ENCODE data around the gene KCNJ4. TPM values are rescaled to one million over a fixed set of nuclear protein-coding genes. Genes with fewer than 3 reads are reported as not detected.
A peak's percentile ranks its signal among the peaks of the same experiment; 100 is the strongest.

KCNJ4 gene
- total and polyA plus RNA-seq, 5 experiments from 2014 or later = not detected

GRCh38 chr22:38469306-38469781 is 14.3 kb upstream of the KCNJ4 start:
- DNase-seq = no peak
- POLR2A ChIA-PET = interaction anchor here (1.4 kb wide), 1 partner anchor 15 kb away, joined by 3 read pairs; no protein-coding TSS in a partner anchor
- Mint-ChIP-seq H3K27ac (no peak overlapping the region), H3K4me3 (peak overlapping the region in 1 of 10 donors; percentile 63), H3K4me1 (peaks cover 5 to 15% (median 12%) of the 10 kb centered on the region in 4 donors), H3K9me3 (no peaks in the 10 kb centered on the region), H3K36me3 (peaks cover 0 to 2% (median 0%) of the 10 kb centered on the region in 3 donors), H3K27me3 (peaks cover 2 to 30% (median 14%) of the 10 kb centered on the region in 5 donors)
- no peak for ATAC-seq

GRCh38 chr22:38468443-38469305 is 13.7 kb upstream of the KCNJ4 start:
- peaks cover 5 to 12% (median 10%) of the 10 kb centered on the region in 4 donors for H3K4me1 Mint-ChIP-seq
- POLR2A ChIA-PET = interaction anchor here (0.6 to 1.4 kb wide), 2 partner anchors 16 to 289 kb away, joined by 3 to 6 read pairs; no protein-coding TSS in a partner anchor
- peaks cover 0 to 2% (median 0%) of the 10 kb centered on the region in 3 donors for H3K36me3 Mint-ChIP-seq
- DNase-seq (peak in 1 of 10 donors; percentile 52), ATAC-seq (peak; percentile 48 to 58)
- peak overlapping the region in 1 of 10 donors; percentile 9 for H3K27ac Mint-ChIP-seq
- H3K4me3 Mint-ChIP-seq = peak overlapping the region; percentile 58 to 83 (median 70)
- H3K9me3 Mint-ChIP-seq = no peaks in the 10 kb centered on the region
- peaks cover 7 to 36% (median 20%) of the 10 kb centered on the region in 5 donors for H3K27me3 Mint-ChIP-seq

- Mint-ChIP-seq H3K4me1 (peaks cover 5 to 17% (median 13%) of the 10 kb centered on the region in 4 donors), H3K36me3 (peaks cover 0 to 2% (median 0%) of the 10 kb centered on the region in 3 donors), H3K27ac (peak within 1 kb of the TSS in 3 of 10 donors; percentile 9 to 62 (median 32)), H3K9me3 (no peaks in the 10 kb centered on the region), H3K27me3 (peaks cover 10 to 41% (median 26%) of the 10 kb centered on the region in 5 donors), H3K4me3 (peak within 1 kb of the TSS; percentile 68 to 83 (median 74))
- POLR2A ChIA-PET = interaction anchor here (0.6 to 1.4 kb wide), 2 partner anchors 16 to 290 kb away, joined by 3 to 6 read pairs; no protein-coding TSS in a partner anchor
- DNase-seq (peak in 8 of 10 donors; percentile 14 to 62 (median 38)), ATAC-seq (peak; percentile 82 to 90)
Measured at GRCh38 chr22:38467904-38468442, 13.0 kb upstream of the KCNJ4 start, which contains the start of gene KDELR3. KDELR3 (plus strand) TSS chr22:38468096; CDS start chr22:38468234, 138 bp downstream.

GRCh38 chr22:38467438-38467903 is 12.5 kb upstream of the KCNJ4 start:
- ATAC-seq (peak in 1 of 2 donors; percentile 9), DNase-seq (no peak)
- peaks cover 5 to 17% (median 13%) of the 10 kb centered on the region in 4 donors for H3K4me1 Mint-ChIP-seq
- H3K27ac Mint-ChIP-seq = peak overlapping the region in 1 of 10 donors; percentile 62
- no peaks in the 10 kb centered on the region for H3K9me3 Mint-ChIP-seq
- H3K27me3 Mint-ChIP-seq = peaks cover 10 to 45% (median 27%) of the 10 kb centered on the region in 5 donors
- H3K36me3 Mint-ChIP-seq = peaks cover 0 to 2% (median 0%) of the 10 kb centered on the region in 3 donors
- POLR2A ChIA-PET = no interaction called here
- H3K4me3 Mint-ChIP-seq = peak overlapping the region; percentile 52 to 83 (median 74)

GRCh38 chr22:38465673-38466490 is 10.9 kb upstream of the KCNJ4 start:
- POLR2A ChIA-PET = no interaction called here

GRCh38 chr22:38464992-38465672 is 10.1 kb upstream of the KCNJ4 start:
- H3K4me3 Mint-ChIP-seq = no peak overlapping the region
- H3K36me3 Mint-ChIP-seq = peaks cover 0 to 2% (median 0%) of the 10 kb centered on the region in 3 donors
- peaks cover 18 to 65% (median 40%) of the 10 kb centered on the region in 5 donors for H3K27me3 Mint-ChIP-seq
- no peak for ATAC-seq
- POLR2A ChIA-PET = no interaction called here
- no peak for DNase-seq
- peaks cover 5 to 22% (median 15%) of the 10 kb centered on the region in 4 donors for H3K4me1 Mint-ChIP-seq
- no peaks in the 10 kb centered on the region for H3K9me3 Mint-ChIP-seq
- no peak overlapping the region for H3K27ac Mint-ChIP-seq

More at GRCh38 chr22:38465673-38466490, 10.9 kb upstream of the KCNJ4 start:
- Mint-ChIP-seq H3K36me3 (peaks cover 0 to 2% (median 0%) of the 10 kb centered on the region in 3 donors), H3K27me3 (peaks cover 14 to 58% (median 34%) of the 10 kb centered on the region in 5 donors), H3K9me3 (no peaks in the 10 kb centered on the region), H3K4me3 (peak overlapping the region in 3 of 10 donors; percentile 14 to 80 (median 63)), H3K4me1 (peaks cover 5 to 22% (median 15%) of the 10 kb centered on the region in 4 donors), H3K27ac (no peak overlapping the region)
- DNase-seq = peak in 1 of 10 donors; percentile 50
- no peak for ATAC-seq

- Mint-ChIP-seq H3K36me3 (no peaks in the 10 kb centered on the region), H3K27ac (no peak overlapping the region), H3K27me3 (peaks cover 23 to 81% (median 49%) of the 10 kb centered on the region in 5 donors), H3K9me3 (no peaks in the 10 kb centered on the region), H3K4me3 (peak overlapping the region in 1 of 10 donors; percentile 10), H3K4me1 (peaks cover 5 to 20% (median 15%) of the 10 kb centered on the region in 4 donors)
- POLR2A ChIA-PET = no interaction called here
- ATAC-seq (no peak), DNase-seq (peak in 1 of 10 donors; percentile 64)
Measured at GRCh38 chr22:38462960-38463784, 8.2 kb upstream of the KCNJ4 start.

GRCh38 chr22:38461414-38462081 is 6.5 kb upstream of the KCNJ4 start:
- POLR2A ChIA-PET = no interaction called here
- peak overlapping the region in 1 of 10 donors; percentile 20 for H3K27ac Mint-ChIP-seq
- H3K27me3 Mint-ChIP-seq = peaks cover 34 to 85% (median 56%) of the 10 kb centered on the region in 5 donors
- peaks cover 5 to 13% (median 11%) of the 10 kb centered on the region in 4 donors for H3K4me1 Mint-ChIP-seq
- peak in 8 of 10 donors; percentile 19 to 66 (median 45) for DNase-seq
- peaks cover 0 to 3% (median 0%) of the 10 kb centered on the region in 9 donors for H3K9me3 Mint-ChIP-seq
- H3K36me3 Mint-ChIP-seq = peaks cover 0 to 7% (median 0%) of the 10 kb centered on the region in 3 donors
- ATAC-seq = peak; percentile 74 to 78
- H3K4me3 Mint-ChIP-seq = peak overlapping the region in 5 of 10 donors; percentile 14 to 53 (median 33)

- ATAC-seq (peak; percentile 38 to 39), DNase-seq (no peak)
- POLR2A ChIA-PET = no interaction called here
- Mint-ChIP-seq H3K27ac (peak overlapping the region in 1 of 10 donors; percentile 20), H3K4me1 (peaks cover 7 to 16% (median 13%) of the 10 kb centered on the region in 4 donors), H3K27me3 (peaks cover 37 to 85% (median 59%) of the 10 kb centered on the region in 5 donors), H3K36me3 (peaks cover 0 to 11% (median 0%) of the 10 kb centered on the region in 3 donors), H3K9me3 (peaks cover 0 to 3% (median 0%) of the 10 kb centered on the region in 9 donors), H3K4me3 (peak overlapping the region in 3 of 10 donors; percentile 4 to 53 (median 30))
Measured at GRCh38 chr22:38461057-38461413, 6.0 kb upstream of the KCNJ4 start.

- Mint-ChIP-seq H3K4me3 (peak overlapping the region in 2 of 10 donors; percentile 2 to 30), H3K27ac (peak overlapping the region in 1 of 10 donors; percentile 68), H3K4me1 (peaks cover 7 to 16% (median 13%) of the 10 kb centered on the region in 4 donors), H3K9me3 (peaks cover 0 to 3% (median 0%) of the 10 kb centered on the region in 9 donors), H3K27me3 (peaks cover 37 to 79% (median 59%) of the 10 kb centered on the region in 5 donors), H3K36me3 (peaks cover 0 to 11% (median 0%) of the 10 kb centered on the region in 3 donors)
- ATAC-seq = no peak
- POLR2A ChIA-PET = no interaction called here
- DNase-seq = peak in 1 of 10 donors; percentile 53
Measured at GRCh38 chr22:38460426-38460840, 5.4 kb upstream of the KCNJ4 start.

Data from naive thymus-derived CD8-positive, alpha-beta T cell (primary cell).